NK-92 (cell line): ENCODE measurements around the gene GCFC2.

Experiments
- DNase-seq: peaks from one replicate; lab custom pipeline; 2025; ENCODE audit not compliant: unreplicated experiment; lab: John Stamatoyannopoulos, UW

The GCFC2 gene

GRCh38 chr2:75632091-75632701 is 78.5 kb downstream of the GCFC2 start:
- no peak for DNase-seq

- DNase-seq: no peak
Measured at GRCh38 chr2:75627902-75628504, 82.7 kb downstream of the GCFC2 start.

- DNase-seq: no peak
Measured at GRCh38 chr2:75622929-75623328, 87.8 kb downstream of the GCFC2 start.

- DNase-seq: no peak
Measured at GRCh38 chr2:75622500-75622899, 88.2 kb downstream of the GCFC2 start.

- no peak for DNase-seq
Measured at GRCh38 chr2:75621228-75621627, 89.5 kb downstream of the GCFC2 start.

GRCh38 chr2:75619956-75620740 is 90.6 kb downstream of the GCFC2 start:
- DNase-seq: no peak

GRCh38 chr2:75616933-75617332 is 93.8 kb downstream of the GCFC2 start:
- no peak for DNase-seq

GRCh38 chr2:75616406-75616805 is 94.3 kb downstream of the GCFC2 start:
- no peak for DNase-seq

GRCh38 chr2:75614162-75614651 is 96.5 kb downstream of the GCFC2 start:
- no peak for DNase-seq

- no peak for DNase-seq
Measured at GRCh38 chr2:75612862-75613243, 97.9 kb downstream of the GCFC2 start.
